ENCODE results near the gene LRP1B. TPM values are rescaled to one million over a fixed set of nuclear protein-coding genes. Genes with fewer than 3 reads are reported as not detected.

Gene LRP1B
- total RNA-seq, 1 donor from 2014 or later: not detected

DNA sequence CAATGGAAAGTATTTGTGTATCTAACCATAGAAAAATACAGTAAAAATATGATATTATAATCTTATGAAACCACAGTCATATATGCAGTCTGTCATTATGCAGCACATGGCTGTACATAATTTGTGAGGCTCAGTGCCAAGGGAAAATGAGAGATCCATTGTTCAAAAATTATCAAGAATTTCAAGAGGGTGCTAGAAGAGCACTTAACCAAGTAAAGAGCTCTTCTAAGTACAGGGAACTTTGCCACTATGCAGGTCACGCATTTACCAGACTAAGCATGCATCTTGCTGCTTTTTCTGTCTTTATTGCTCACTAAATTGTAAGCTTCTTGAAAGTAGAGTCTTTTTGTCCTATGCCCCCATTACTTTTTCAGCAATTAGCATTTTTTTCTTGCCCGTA is 438.0 kb downstream of the LRP1B start:
- intact Hi-C loops (cut with micrococcal nuclease): no loop called here
- no peaks in the 10 kb centered on the region for H3K9me3 Mint-ChIP-seq
- no peak for DNase-seq
- no peak for ATAC-seq (ENCODE audit: low read depth)
- ChIA-PET CTCF (no interaction called here), POLR2A (no interaction called here)
- TF ChIP-seq, protein P1, sequence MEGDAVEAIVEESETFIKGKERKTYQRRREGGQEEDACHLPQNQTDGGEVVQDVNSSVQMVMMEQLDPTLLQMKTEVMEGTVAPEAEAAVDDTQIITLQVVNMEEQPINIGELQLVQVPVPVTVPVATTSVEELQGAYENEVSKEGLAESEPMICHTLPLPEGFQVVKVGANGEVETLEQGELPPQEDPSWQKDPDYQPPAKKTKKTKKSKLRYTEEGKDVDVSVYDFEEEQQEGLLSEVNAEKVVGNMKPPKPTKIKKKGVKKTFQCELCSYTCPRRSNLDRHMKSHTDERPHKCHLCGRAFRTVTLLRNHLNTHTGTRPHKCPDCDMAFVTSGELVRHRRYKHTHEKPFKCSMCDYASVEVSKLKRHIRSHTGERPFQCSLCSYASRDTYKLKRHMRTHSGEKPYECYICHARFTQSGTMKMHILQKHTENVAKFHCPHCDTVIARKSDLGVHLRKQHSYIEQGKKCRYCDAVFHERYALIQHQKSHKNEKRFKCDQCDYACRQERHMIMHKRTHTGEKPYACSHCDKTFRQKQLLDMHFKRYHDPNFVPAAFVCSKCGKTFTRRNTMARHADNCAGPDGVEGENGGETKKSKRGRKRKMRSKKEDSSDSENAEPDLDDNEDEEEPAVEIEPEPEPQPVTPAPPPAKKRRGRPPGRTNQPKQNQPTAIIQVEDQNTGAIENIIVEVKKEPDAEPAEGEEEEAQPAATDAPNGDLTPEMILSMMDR (IDR thresholded peaks at IDR 0.05): no peak
- no peak overlapping the region for H3K27ac Mint-ChIP-seq
- H3K4me1 Mint-ChIP-seq: no peaks in the 10 kb centered on the region
- H3K27me3 Mint-ChIP-seq: no peaks in the 10 kb centered on the region
- H3K36me3 Mint-ChIP-seq (ENCODE audit: low read depth): no peaks in the 10 kb centered on the region
- H3K4me3 Mint-ChIP-seq: no peak overlapping the region

DNA sequence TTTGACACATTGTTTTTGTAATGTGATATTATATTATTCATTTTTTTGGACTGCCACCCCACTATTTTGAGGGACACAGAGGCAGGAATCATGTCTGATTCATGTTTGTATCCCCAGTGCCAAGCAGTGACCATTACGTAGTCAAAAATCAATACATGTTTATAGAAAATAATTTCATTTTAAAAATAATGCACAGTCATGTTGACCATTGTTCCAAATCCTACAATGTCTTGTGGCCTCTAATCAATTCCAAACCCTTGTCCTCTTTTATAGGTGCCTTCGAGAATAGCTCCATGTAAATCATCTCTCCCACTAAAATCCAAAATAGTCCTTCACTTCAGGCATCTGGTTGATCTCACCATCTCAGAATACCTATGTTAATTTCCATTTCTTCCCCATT is 454.7 kb downstream of the LRP1B start:
- POLR2A ChIA-PET: no interaction called here
- H3K4me1 Mint-ChIP-seq: no peaks in the 10 kb centered on the region
- H3K27me3 Mint-ChIP-seq: no peaks in the 10 kb centered on the region
- H3K27ac Mint-ChIP-seq: no peak overlapping the region
- DNase-seq (no peak), ATAC-seq (ENCODE audit: low read depth) (no peak)
- no peak overlapping the region for H3K4me3 Mint-ChIP-seq
- H3K36me3 Mint-ChIP-seq (ENCODE audit: low read depth): no peaks in the 10 kb centered on the region
- intact Hi-C loops (cut with micrococcal nuclease): no loop called here
- TF ChIP-seq, protein P1 (IDR thresholded peaks at IDR 0.05): no peak
- CTCF ChIA-PET: no interaction called here
- H3K9me3 Mint-ChIP-seq: no peaks in the 10 kb centered on the region

DNA sequence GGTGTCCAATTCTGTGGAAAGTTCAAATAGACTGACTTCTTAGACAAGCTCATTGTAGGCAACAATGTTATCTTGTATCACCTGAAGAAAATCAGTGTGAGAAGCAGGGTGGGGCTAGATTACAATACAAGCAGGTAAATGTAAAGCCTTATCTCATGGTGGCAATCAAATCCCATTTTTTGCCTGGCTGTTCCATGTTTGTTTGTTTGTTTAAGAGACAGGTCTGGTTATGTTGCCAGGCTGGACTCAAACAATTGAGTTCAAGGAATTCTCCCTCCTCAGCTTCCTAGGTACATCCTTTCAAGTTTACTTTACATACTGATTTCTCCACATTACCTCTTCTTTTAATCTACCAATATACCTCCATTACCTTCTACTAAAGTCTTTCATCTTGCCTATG is 464.6 kb downstream of the LRP1B start:
- CTCF ChIA-PET: no interaction called here
- no peaks in the 10 kb centered on the region for H3K36me3 Mint-ChIP-seq (ENCODE audit: low read depth)
- TF ChIP-seq, protein P1 (IDR thresholded peaks at IDR 0.05): no peak
- POLR2A ChIA-PET: no interaction called here
- no peaks in the 10 kb centered on the region for H3K27me3 Mint-ChIP-seq
- no peaks in the 10 kb centered on the region for H3K9me3 Mint-ChIP-seq
- no peak overlapping the region for H3K27ac Mint-ChIP-seq
- no peaks in the 10 kb centered on the region for H3K4me1 Mint-ChIP-seq
- DNase-seq: no peak
- intact Hi-C loops (cut with micrococcal nuclease): no loop called here
- ATAC-seq (ENCODE audit: low read depth): no peak
- no peak overlapping the region for H3K4me3 Mint-ChIP-seq

DNA sequence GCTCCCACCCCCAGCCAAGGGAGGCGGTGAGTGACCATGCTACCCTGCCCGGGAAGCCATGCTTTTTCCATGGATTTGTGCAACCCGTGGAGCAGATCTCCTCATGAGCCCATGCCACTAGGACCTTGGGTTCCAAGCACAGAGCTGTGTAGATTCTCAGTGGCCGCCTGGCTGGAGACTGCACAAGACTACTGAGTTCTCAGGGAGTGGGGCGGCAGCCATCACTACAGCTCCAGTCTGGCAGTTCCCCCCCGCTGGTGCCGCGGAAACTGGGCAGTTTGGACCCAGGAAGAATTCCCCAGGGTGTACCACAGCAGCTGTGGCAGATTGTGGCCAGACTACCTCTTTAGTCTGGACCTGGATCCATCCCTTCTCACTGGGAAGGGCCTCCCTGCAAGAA is 470.6 kb downstream of the LRP1B start:
- no peaks in the 10 kb centered on the region for H3K27me3 Mint-ChIP-seq
- H3K27ac Mint-ChIP-seq: no peak overlapping the region
- intact Hi-C loops (cut with micrococcal nuclease): no loop called here
- TF ChIP-seq, protein P1 (IDR thresholded peaks at IDR 0.05): no peak
- no peak for ATAC-seq (ENCODE audit: low read depth)
- no peaks in the 10 kb centered on the region for H3K9me3 Mint-ChIP-seq
- DNase-seq: no peak
- no peak overlapping the region for H3K4me3 Mint-ChIP-seq
- H3K4me1 Mint-ChIP-seq: no peaks in the 10 kb centered on the region
- ChIA-PET CTCF (no interaction called here), POLR2A (no interaction called here)
- H3K36me3 Mint-ChIP-seq (ENCODE audit: low read depth): no peaks in the 10 kb centered on the region

DNA sequence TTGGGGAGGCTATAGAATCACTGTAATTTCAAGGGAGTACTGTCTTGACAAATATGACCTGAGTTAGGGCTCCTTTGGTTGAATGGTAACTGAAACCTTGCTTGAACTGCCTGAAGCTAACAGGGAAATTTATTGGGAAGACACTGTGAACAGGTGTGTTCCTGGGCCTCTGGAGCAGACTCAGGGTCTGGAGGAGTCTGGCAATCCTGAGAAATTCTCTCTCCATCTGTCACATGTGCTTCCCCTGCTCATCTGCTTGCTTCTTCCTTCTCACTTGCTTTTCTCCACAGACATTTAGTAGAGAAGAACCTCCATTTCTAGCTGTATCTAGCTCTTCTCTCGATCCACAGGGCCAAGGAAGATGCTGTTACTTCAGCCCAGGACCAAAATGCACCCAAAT is 476.5 kb downstream of the LRP1B start:
- TF ChIP-seq, protein P1 (IDR thresholded peaks at IDR 0.05): no peak
- no peaks in the 10 kb centered on the region for H3K36me3 Mint-ChIP-seq (ENCODE audit: low read depth)
- ChIA-PET CTCF (no interaction called here), POLR2A (no interaction called here)
- ATAC-seq (ENCODE audit: low read depth) (no peak), DNase-seq (no peak)
- no peaks in the 10 kb centered on the region for H3K27me3 Mint-ChIP-seq
- H3K27ac Mint-ChIP-seq: no peak overlapping the region
- no peaks in the 10 kb centered on the region for H3K9me3 Mint-ChIP-seq
- no peak overlapping the region for H3K4me3 Mint-ChIP-seq
- intact Hi-C loops (cut with micrococcal nuclease): no loop called here
- no peaks in the 10 kb centered on the region for H3K4me1 Mint-ChIP-seq

All from activated B cell treated with CpG ODN at 0.5 μM for 24 hours (primary cell).